Gastroesophageal sphincter (tissue), 3 donors: Measurements from ENCODE around the gene CASP8AP2.

Experiments
- EP300 ChIP-seq: sonication (generic); formaldehyde crosslinking; IDR thresholded peaks from one replicate; pipeline ENCODE4 v1.6.1; 2017; ENCODE audit warnings: antibody characterized with exemption, mild to moderate bottlenecking
- POLR2A ChIP-seq, 2 donors: fragments of 450-650 bp; IDR thresholded peaks; one replicate each; pipeline ENCODE4 v1.6.1; 2017; ENCODE audit warnings: antibody characterized with exemption in 2 of 2, mild to moderate bottlenecking in 2 of 2, moderate library complexity in 1 of 2
- POLR2AphosphoS5 ChIP-seq: sonication (generic); formaldehyde crosslinking; IDR thresholded peaks from one replicate; pipeline ENCODE4 v1.6.1; 2017; ENCODE audit warnings: antibody characterized with exemption
- TF ChIP-seq, protein P1 (sequence below), 4 experiments: fragments of 200-600 bp in 2 of 4; fragments of 450-650 bp in 2 of 4; sonication (generic) in 1 of 4; IDR thresholded peaks; one replicate each; pipeline ENCODE4 v1.5.1; 2017 to 2019; ENCODE audit warnings: antibody characterized with exemption in 4 of 4, mild to moderate bottlenecking in 2 of 4, moderate library complexity in 2 of 4

DNA sequence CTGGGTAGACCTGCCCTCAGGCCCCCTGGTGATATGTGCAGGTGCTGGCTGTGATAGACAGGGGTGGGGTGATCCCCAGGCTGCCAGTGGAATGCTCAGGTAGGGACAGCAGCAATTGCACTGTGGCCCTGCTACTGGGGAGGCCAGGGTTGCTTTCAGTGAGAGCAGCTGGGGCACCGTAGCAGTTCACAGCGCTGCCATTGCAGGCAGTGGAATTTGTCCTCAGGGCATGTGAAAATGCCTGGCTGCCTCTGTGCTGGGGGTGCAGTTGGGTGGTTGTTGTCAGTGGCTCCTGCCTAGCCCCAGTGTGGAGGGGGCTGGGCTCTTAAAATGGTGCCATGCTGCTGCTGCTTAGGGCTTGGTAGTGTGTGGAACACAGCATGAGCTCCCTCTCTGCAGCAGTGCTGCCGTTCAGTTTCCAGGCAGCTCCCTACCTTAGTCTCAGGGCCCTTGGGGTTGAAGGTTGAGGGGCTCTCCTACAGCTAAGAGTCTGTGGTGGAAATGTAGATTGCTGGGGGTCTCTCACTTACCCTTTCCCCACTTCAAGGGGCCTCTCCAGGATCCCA, 88.2 kb downstream of the CASP8AP2 start:
- TF ChIP-seq, protein P1, sequence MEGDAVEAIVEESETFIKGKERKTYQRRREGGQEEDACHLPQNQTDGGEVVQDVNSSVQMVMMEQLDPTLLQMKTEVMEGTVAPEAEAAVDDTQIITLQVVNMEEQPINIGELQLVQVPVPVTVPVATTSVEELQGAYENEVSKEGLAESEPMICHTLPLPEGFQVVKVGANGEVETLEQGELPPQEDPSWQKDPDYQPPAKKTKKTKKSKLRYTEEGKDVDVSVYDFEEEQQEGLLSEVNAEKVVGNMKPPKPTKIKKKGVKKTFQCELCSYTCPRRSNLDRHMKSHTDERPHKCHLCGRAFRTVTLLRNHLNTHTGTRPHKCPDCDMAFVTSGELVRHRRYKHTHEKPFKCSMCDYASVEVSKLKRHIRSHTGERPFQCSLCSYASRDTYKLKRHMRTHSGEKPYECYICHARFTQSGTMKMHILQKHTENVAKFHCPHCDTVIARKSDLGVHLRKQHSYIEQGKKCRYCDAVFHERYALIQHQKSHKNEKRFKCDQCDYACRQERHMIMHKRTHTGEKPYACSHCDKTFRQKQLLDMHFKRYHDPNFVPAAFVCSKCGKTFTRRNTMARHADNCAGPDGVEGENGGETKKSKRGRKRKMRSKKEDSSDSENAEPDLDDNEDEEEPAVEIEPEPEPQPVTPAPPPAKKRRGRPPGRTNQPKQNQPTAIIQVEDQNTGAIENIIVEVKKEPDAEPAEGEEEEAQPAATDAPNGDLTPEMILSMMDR (IDR thresholded peaks at IDR 0.05): no peak
- TF ChIP-seq EP300: no peak
- no peak for TF ChIP-seq POLR2A (IDR thresholded peaks at IDR 0.05)
- TF ChIP-seq POLR2AphosphoS5: no peak
